Endothelial cell of hepatic sinusoid (primary cell): ENCODE measurements around the gene SEMA5B.

Source experiments
- in situ Hi-C: cut with HindIII; loops from 2 replicates; pipeline ENCODE4 v1.10.0; 2017; ENCODE audit warnings: low sequenced_read_pairs

Gene SEMA5B

DNA sequence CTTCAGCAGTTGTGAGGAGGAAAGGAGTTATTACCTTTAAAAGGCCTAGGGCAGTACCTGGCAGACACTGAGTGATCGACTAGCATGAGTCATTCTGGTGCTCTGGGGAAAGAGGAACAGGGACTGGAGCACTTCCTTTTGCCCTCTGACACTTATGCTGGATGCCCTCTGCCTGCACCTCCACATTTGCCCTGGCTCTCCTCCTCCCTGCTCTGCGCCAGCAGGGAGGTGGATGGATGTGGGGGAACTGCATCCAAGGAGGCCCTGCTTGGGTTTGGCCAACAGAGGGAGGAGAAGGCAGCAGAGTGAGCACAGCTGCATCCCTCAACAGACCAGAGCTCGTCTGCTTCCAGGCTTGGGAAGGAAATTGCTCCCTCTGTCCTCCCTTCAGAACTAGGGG lies 75.0 kb downstream of the SEMA5B start:
- in situ Hi-C loops, result no loop called here

DNA sequence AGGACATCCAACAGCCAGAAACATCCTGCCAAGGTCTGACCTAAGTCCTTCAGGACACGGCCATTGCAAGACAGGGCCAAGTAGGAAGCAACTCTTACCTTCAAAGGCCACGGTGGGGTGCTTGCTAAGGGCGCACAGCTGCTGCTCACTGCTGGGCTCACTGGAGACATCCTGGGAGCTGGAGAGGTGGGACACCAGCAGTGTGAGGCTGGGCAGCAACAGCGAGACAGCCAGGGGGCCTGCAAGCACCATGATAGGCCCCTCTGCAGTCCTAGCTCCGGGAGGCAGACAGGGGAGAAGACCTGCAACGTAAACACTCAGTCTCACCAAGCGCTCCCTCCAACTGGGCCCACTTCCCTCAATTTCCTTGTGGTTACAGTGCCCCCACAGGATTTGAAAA lies 79.2 kb downstream of the SEMA5B start:
- in situ Hi-C loops, result no loop called here

DNA sequence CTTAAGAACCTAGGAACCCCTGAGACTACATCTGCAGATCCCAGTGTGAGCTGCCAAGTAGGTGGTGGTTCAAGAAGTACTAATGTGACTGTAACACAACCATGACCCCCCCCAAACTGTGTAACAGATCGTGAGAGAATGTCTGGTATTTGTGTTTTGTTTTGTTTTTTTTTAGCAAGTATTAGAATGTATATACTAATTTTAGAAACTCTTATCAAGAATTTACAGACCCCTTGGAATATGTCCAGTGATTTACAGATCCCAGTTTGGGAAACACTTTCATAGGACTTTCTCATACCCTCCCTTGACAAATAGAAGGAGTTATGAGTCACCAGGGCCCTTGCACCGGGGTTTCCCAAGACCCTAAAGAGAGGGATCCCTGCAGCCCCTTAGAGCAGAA lies 79.8 kb downstream of the SEMA5B start:
- in situ Hi-C loops, result no loop called here

DNA sequence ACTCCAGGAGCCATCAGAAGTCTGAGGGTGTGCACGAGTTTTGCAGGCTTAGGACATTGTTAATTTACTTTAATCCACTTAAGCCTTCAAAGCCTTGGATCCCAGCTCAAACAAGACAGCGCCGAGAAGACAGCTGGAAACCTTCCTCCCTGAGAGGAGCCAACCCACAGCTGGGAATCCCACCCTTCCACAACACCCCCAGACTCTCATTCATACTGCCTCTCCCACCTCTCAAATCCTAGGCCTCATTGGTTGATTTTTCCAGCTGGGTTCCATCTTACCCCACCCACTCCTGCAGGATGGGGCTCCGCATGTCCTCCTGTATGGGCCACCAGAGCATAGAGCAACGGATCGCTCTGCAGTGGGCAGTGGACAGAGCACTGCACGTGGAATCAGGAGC lies 80.4 kb downstream of the SEMA5B start:
- in situ Hi-C loops, result no loop called here

DNA sequence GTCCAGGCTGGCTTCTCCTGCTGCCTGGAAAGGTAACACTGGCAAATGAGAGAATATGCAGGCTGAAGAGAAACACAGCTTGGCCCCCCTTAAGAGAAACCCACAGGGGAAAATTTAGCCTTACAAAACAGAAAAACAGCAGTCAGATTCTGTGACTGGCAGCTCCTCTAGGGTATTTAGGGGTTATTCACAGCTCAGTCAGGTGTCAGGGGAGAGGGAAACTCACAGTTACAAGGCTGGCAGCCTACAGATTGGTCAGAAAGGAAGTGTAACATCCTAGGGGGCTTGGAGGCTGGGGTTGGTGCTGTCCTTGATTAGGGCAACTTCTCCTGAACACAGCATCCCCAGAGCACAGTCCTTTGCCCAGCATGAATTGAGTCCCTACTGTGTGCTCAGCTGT lies 81.4 kb downstream of the SEMA5B start:
- in situ Hi-C loops, result no loop called here

DNA sequence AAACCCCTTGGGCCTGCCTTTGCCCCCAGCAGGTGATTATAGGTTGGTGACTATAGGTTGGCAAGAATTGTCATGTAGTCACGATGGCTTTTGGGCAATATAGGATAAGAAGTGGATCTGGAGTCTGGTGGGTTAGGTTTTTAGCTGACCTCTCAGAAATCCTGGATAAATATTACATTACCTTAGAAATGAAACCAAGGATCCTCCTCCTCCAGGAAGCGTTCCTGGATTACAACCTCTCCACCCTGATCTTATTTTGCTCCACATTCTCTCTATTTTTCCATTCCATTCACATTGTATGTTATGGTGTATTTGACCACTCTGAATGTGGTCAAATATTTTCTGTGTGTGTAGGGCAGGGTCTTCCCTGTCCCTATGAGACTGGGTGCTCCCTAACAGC lies 82.3 kb downstream of the SEMA5B start:
- in situ Hi-C loops, result no loop called here

DNA sequence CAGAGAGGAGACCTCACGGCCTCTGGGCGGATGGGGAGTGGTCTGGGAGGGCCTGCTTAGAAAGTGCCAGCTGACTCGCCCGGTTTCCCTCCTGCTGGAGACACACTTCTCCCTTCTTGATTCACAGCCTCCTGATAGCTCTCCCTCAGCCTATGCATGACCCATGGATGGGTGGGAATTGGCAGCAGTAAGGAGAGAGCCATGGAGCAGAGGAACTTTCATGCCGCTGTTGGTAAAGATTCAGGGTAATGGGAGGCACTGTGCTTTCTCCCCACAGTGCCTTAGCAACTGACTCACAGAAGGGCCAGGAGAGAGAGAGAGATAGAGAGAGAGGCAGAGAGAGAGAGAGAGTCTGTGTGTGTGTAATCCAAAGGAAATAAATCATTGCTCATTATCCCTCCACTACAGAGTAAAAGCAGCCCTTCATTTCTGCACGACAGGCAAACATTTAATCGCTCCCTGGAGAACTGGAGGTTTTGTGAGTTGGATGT lies 82.8 kb downstream of the SEMA5B start:
- in situ Hi-C loops, result no loop called here

DNA sequence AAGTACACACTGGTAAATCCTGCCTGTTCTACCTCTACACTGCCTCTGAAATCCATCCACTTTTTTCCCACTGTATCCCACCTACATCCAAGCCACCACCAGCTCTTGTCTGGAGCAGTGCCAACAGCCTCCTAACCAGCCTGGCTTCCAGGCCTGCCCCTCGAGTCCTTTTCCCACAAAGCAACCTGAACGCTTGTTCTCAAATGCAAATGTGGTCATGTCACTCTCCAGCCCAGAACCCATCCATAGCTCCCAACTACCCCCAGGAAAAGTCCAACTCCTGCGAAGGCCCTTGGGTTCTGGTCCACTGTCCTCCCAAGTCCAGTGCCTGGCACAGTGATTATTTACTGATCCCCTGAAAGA lies 83.8 kb downstream of the SEMA5B start:
- in situ Hi-C loops, result no loop called here

DNA sequence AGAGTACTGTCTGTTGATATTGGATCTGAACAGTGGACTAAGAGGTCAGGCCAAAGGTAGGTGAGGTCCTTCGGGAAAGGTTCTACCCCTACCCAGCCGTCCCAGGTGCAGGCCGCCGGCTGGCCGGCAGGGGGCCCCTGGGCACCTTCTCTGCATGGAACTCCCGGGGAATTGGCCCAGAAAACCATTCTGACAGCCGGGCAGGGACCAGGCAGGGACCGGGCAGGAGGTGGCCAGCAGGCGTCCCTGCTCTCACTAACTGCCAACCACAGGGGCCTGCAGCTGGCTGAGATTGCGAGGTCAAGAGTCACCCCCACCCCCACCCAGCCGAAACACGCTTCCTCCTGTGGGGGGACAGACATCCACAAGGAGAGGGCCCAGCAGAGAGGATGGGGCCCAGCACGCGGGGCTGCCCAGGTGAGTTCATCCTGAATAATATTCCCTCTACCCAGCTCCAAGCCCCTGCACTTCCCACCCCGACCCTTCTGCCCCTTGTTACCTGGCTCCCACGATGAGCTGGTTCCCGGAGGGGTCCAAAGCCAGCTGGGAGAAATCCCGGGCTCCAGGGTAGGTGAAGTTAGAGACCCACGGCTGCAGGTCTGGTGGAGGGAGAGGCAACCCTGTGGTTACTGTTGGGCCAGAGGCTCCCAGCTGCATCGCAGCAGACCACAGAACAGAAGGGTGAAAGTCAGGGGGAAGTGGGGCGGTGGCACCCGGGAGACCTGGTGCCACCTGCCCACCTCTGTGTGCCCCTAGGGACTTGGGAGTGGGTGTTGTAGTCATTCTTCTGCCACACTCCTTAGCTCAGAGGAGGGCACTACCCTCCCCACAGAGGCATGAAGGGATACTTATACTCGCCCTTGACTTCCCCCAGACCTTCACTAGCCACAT lies 84.4 kb downstream of the SEMA5B start:
- in situ Hi-C loops, result no loop called here

DNA sequence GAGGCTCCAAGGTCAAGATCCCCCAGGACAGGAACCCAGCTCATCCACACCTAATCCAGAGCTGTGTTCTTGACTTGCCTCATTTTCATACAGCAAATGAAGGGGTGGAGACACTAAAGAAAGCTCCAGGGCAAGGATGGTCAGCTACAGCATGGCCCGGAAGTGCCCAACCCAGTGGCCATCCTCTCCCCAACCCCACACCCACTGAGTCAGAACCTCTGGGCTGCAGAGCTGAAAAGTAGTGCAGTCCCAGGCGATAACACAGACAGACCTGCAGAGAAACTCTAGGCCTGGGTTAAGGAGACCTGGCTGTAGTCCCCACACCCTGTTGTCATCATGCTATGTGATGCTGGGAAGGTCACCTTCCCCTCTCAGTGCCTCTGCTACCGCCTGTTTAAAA lies 85.3 kb downstream of the SEMA5B start:
- in situ Hi-C loops, result no loop called here

DNA sequence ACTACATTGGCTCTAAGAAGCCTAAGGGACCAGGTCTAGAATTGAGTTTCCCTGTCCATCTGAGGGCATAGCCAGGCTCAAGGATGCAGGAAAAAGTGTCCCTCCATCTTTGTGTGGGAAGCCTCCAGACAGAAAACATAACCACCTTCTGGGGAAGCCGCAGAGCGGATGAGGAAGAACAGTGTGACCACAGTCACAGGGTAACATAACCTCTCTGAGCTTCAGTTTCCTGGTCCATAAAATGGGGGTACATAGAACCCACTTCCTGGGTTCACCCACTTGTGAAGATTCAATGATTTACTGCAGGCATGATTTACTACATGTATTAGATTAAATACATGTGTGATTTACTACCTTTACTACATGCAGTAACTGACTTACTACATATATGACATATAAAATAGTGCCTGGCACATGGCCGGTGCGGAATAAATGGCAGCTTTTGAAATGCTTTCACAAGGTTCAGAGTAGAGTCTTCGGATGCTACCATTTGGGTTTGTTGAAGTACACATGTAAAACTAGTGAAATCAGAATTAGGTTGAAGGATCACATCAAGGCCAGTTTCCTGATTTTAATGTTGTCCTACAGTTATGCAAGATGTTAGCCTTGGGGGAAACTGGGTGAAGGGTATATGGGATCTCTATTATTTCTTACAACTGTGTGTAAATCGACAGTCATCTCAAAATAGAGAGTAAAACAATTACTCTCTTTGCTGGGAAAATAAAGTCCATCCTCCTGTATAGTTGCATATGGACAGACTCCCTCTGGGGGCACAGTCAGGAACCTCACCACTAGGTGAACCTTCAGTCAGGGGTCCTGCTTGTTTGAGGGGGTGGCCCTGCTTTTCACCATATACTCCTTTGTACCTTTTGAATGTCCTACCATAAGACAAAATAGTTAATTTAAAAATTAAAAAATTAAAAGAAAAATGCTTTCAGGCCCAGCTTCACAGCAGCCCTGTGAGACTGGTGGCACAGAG lies 86.0 kb downstream of the SEMA5B start:
- in situ Hi-C loops, result no loop called here

DNA sequence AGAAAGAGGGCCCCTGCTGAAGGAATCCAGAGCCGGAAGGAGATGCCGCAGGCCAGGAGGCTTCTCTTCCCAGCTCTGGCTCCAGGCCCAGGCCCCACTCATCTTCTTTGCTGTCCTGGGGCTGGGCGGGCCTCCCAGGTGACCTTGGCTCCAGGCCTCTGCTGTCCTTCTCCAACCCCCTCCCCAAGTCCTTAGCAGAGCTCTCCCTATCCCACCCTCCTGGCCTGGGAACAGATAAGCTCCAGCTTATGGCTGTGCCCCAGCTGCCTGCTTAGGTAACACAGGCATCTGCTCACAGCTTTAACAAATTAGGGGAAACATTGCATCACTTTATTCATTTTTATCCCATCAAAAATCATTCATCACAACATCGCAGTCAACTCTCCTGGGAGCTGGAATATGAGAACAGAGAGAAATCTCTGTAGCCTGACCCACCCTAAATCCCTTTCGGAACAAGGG lies 86.9 kb downstream of the SEMA5B start:
- in situ Hi-C loops, result no loop called here

DNA sequence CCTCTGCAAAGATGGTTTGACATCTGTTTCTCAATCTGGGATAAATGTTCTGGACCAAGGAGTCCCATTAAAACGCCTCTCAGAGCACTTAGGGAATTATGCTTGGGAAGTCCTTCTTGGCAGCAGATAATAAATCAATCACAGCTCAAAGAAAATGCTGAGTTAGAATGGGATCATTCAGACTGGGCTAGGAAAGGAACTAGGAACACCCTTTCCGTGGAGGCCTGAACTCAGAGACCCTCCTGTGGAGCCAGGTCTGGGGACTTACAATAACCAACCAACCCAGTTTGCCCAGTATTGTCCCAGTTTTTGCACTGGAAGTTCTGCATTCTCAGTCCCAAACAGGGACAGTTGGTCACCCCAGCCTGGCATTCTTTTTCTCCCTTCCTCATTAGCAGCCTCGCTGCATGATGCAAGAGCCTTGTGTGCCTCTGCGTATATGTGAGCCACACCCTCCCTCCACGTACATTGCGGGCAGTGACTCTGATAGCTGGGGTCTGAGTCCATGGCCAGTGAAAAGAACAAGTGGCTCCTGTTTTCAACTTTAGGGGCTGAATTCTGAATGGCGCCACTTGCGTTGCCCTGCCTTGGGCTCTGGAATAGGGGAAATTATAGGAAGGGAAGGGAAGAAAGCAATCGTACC lies 88.7 kb downstream of the SEMA5B start:
- in situ Hi-C loops, result no loop called here

DNA sequence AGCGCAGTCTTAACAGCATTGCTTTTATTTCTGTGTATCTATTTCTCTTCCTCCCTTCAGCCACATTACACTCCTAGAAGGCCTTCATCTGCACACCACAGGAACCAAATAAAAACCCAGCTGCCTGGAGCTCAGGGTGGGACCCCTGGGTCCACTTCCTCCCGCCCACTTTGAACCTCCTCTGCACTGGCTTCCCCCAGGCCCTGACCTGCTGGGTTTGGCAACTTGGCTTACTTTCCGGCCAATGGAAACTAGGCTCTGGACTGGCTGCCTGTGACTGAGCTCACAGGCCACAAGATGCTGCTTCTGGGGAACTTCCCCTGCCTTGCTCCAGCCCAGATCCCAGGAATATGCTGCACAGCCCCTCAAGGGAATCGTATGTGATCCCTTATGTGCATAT lies 89.8 kb downstream of the SEMA5B start:
- in situ Hi-C loops, result no loop called here

DNA sequence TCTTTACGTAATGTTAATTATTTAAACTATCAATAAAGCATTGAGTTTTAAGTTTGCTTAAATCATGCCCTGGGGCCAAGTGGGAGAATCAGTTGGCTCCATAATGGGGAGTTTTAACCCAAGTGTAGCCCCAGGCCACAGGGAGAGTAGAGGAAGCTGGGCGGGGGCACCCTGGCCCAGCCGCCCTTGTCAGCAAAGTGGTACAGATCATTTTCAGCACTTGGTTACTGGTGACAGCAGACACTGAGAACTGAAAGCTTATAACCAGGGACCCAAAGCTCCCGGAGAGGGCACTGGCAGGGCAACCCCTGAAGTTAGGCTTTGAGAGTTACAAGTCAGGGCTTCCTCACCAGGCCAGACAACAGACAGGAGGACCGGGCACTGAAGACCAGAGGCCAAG lies 90.6 kb downstream of the SEMA5B start:
- in situ Hi-C loops, result no loop called here

DNA sequence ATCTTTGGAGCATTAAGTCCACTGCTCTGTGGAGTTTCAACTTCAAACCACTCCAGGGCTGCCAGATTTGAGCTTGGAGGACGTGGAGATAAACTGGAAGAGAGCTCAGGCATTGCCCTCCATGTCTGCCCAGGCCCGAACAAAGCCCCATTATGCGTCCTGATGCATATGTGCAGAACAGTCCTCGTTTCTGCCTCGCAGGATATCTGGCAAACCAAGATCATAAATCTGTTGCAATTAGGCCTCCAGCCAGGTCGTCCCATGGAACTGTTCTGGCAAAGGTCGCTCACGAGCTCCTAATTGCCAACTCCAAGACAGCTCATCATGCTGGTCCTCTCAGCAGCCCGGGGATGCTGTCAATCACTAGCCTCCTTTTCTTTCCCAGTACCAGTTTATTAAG lies 91.2 kb downstream of the SEMA5B start:
- in situ Hi-C loops, result no loop called here

DNA sequence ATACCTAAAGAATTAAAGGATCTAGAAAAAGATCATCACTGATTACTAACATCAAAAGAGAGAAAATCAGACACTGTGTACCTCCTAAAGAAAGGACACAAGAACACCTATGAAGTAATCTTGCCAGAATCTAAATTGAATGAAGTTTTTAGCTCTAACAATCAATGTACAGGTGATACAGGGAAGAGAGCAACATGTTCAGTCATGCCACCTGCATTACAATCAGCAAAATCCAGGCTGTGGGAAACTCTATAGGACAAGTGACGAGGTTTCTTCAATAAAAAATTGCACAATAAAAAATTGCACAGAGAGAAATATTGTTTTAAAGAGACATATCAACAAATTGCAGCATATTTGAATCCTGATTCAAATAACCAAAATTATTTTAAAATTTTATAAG lies 93.3 kb downstream of the SEMA5B start:
- in situ Hi-C loops, result no loop called here

DNA sequence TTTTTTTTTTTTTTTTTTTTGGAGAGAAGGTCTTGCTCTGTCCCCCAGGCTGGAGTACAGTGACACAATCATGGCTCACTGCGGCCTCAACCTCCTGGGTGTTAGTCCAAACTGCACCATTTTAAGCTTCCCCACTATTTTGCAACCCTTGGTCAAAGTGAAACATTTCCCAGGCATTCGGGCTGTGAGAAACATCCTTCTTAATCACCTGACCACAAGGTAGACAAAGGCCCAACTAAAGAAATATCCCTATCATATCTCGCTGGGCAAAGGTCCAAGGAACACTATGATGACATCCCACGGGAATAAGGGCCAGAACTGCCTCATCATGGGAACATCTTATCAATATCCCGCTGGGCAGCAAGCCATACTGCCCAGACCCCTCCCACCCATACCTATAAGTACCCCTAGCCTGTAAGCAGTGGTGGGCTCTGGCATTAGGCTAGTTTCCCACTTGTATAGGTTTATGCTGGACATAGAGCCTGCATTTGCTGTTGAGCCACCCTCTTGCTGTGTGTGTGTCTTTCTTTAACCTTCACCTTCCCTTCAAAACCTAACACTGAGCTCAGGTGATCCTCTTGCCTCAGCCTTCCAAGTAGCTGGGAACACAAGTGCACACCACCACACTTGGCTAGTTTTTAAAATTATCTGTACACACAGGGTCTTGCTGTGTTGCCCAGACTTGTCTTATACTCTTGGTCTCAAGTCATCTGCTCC lies 95.2 kb downstream of the SEMA5B start:
- in situ Hi-C loops, result no loop called here

DNA sequence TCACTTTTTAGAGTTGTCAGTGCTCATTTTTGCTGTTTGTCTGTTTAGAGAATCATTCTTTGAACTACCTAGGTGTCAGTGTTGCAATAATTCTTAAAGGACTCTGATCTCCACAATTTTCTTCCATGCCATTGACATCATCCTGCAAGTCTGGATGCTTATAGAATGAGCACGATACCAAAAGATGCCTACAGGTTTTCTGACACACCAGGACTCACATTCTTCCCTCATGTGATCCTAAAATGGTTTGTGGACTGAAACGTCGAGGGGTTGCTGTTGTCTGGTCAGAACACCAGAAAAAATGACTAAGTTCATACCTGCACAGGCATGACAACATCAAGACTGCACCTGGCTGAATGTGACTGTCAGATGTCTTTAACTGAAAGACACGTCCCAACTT lies 95.9 kb downstream of the SEMA5B start:
- in situ Hi-C loops, result no loop called here
